ENCODE measurements around the gene TMEM205. TPM values are rescaled to one million over a fixed set of nuclear protein-coding genes. Genes with fewer than 3 reads are reported as not detected.

Gene TMEM205
- total RNA-seq, 4 donors from 2014 or later = 159 to 284 (median 164) TPM

- intact Hi-C loops (cut with DNase I; ENCODE audit: low total_unique reads) = no loop called here
- in situ Hi-C loops (cut with MboI; ENCODE audit: low sequenced_read_pairs in 4 of 4) = no loop called here
- no peaks in the 10 kb centered on the region for H3K27me3 ChIP-seq
- ATAC-seq = no peak
- H3K9me3 ChIP-seq = no peaks in the 10 kb centered on the region
- peaks cover 0 to 30% of the 10 kb centered on the region in 2 donors for H3K36me3 ChIP-seq
- TF ChIP-seq POLR2A (IDR thresholded peaks at IDR 0.05) = no peak
- TF ChIP-seq, protein P1, sequence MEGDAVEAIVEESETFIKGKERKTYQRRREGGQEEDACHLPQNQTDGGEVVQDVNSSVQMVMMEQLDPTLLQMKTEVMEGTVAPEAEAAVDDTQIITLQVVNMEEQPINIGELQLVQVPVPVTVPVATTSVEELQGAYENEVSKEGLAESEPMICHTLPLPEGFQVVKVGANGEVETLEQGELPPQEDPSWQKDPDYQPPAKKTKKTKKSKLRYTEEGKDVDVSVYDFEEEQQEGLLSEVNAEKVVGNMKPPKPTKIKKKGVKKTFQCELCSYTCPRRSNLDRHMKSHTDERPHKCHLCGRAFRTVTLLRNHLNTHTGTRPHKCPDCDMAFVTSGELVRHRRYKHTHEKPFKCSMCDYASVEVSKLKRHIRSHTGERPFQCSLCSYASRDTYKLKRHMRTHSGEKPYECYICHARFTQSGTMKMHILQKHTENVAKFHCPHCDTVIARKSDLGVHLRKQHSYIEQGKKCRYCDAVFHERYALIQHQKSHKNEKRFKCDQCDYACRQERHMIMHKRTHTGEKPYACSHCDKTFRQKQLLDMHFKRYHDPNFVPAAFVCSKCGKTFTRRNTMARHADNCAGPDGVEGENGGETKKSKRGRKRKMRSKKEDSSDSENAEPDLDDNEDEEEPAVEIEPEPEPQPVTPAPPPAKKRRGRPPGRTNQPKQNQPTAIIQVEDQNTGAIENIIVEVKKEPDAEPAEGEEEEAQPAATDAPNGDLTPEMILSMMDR (IDR thresholded peaks at IDR 0.05 in 4 of 5, conservative IDR thresholded peaks at IDR 0.05 in 1 of 5) = no peak
- H3K4me3 ChIP-seq = no peak overlapping the region
- DNase-seq = no peak
- H3K27ac ChIP-seq = no peak overlapping the region
- peaks cover 10 to 11% of the 10 kb centered on the region in 2 donors for H3K4me1 ChIP-seq
These were observed 20.5 kb downstream of the TMEM205 start for GRCh38 chr19:11325544-11325943.

GRCh38 chr19:11324748-11325389 lies 21.2 kb downstream of the TMEM205 start:
- TF ChIP-seq, protein P1 (IDR thresholded peaks at IDR 0.05 in 4 of 5, conservative IDR thresholded peaks at IDR 0.05 in 1 of 5) = no peak
- no peak for TF ChIP-seq POLR2A (IDR thresholded peaks at IDR 0.05)
- intact Hi-C loops (cut with DNase I; ENCODE audit: low total_unique reads) (no loop called here), in situ Hi-C loops (cut with MboI; ENCODE audit: low sequenced_read_pairs in 4 of 4) (no loop called here)
- Histone ChIP-seq H3K27ac (peak overlapping the region; percentile 71 to 80 (median 74)), H3K4me3 (no peak overlapping the region), H3K36me3 (peaks cover 0 to 23% of the 10 kb centered on the region in 2 donors), H3K4me1 (peaks cover 10 to 11% of the 10 kb centered on the region in 2 donors), H3K27me3 (no peaks in the 10 kb centered on the region), H3K9me3 (no peaks in the 10 kb centered on the region)
- ATAC-seq (no peak), DNase-seq (no peak)

DNA sequence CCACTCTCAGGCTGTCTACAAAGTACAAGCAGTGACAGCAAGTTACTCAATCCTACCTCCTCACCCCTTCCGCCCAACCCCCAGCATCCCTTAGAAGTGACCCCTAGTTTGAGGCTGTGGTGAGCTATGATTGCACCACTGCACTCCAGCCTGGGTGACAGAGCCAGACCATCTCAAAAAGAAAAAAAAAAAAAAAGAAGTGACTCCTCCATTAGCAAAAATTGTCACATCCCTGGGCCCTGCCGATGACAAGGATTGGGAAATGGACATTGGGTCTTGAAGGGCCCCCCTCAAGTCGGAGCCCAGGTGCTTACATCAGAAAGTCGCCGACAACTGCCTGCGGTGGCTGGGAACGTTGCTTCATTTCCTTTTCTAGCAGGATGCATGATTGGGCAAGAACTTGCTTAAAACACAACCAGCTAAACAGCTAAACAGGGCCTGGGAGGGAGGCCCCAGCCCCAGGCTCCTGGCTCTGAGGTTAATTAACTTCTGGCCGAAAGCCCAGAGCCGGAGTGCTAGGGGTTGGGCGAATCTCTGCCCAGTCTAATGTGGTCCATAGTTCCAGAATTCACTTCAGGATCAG lies 21.9 kb downstream of the TMEM205 start:
- peaks cover 0 to 20% of the 10 kb centered on the region in 2 donors for H3K36me3 ChIP-seq
- H3K9me3 ChIP-seq = no peaks in the 10 kb centered on the region
- no peak for TF ChIP-seq POLR2A (IDR thresholded peaks at IDR 0.05)
- TF ChIP-seq, protein P1 (IDR thresholded peaks at IDR 0.05 in 4 of 5, conservative IDR thresholded peaks at IDR 0.05 in 1 of 5) = no peak
- peak; percentile 88 to 89 for ATAC-seq
- peak; percentile 53 to 78 for DNase-seq
- intact Hi-C loops (cut with DNase I; ENCODE audit: low total_unique reads) (no loop called here), in situ Hi-C loops (cut with MboI; ENCODE audit: low sequenced_read_pairs in 4 of 4) (no loop called here)
- peaks cover 10 to 11% of the 10 kb centered on the region in 2 donors for H3K4me1 ChIP-seq
- no peaks in the 10 kb centered on the region for H3K27me3 ChIP-seq
- no peak overlapping the region for H3K4me3 ChIP-seq
- H3K27ac ChIP-seq = peak overlapping the region; percentile 71 to 80 (median 74)

- in situ Hi-C loops (cut with MboI; ENCODE audit: low sequenced_read_pairs in 4 of 4) = no loop called here
- Histone ChIP-seq H3K4me3 (no peak overlapping the region), H3K9me3 (no peaks in the 10 kb centered on the region), H3K27me3 (peaks cover 0 to 5% (median 0%) of the 10 kb centered on the region in 3 donors), H3K36me3 (peaks cover 0 to 20% of the 10 kb centered on the region in 2 donors), H3K27ac (peak overlapping the region; percentile 71 to 80 (median 74)), H3K4me1 (peaks cover 10 to 11% of the 10 kb centered on the region in 2 donors)
- TF ChIP-seq POLR2A (IDR thresholded peaks at IDR 0.05) = no peak
- TF ChIP-seq, protein P1 (IDR thresholded peaks at IDR 0.05 in 4 of 5, conservative IDR thresholded peaks at IDR 0.05 in 1 of 5) = no peak
- no peak for ATAC-seq
- intact Hi-C loops (cut with DNase I; ENCODE audit: low total_unique reads) = no loop called here
- no peak for DNase-seq
These were observed 22.4 kb downstream of the TMEM205 start for GRCh38 chr19:11323601-11324078.

Data from gastrocnemius medialis (tissue), 4 donors.